ENCODE measurements around the gene ANKS3.

GRCh38 chr16:4783251-4783950 is 49.3 kb upstream of the ANKS3 start:
- no peak for TF ChIP-seq TAF1 (IDR thresholded peaks at IDR 0.05; ENCODE audit: borderline replicate concordance, low read depth, low read length)
- TF ChIP-seq POLR2A (IDR thresholded peaks at IDR 0.05; ENCODE audit: low read depth, low read length): no peak
- no peak for TF ChIP-seq POLR2AphosphoS5 (IDR thresholded peaks at IDR 0.05; ENCODE audit: low read depth, low read length)

All from GM12892 (cell line).